ENCODE results near the gene VPS41. TPM values are rescaled to one million over a fixed set of nuclear protein-coding genes. Genes with fewer than 3 reads are reported as not detected.

The VPS41 gene
- total and polyA plus RNA-seq, 10 donors = 11.2 to 97.4 (median 66.2) TPM

GRCh38 chr7:38756521-38756920 lies 152.5 kb downstream of the VPS41 start:
- H3K4me1 ChIP-seq = no peaks in the 10 kb centered on the region
- intact Hi-C loops (cut with DNase I; ENCODE audit: low total_unique reads) = no loop called here
- no peaks in the 10 kb centered on the region for H3K27me3 ChIP-seq (replicated peaks in 1 of 7)
- WGBS, 5 donors = 88 to 96% (median 93%) methylated on average over 5 of the region's 5 CpGs
- H3K9me3 ChIP-seq = no peaks in the 10 kb centered on the region
- no peak overlapping the region for H3K27ac ChIP-seq
- H3K36me3 ChIP-seq = peaks cover 0 to 95% (median 62%) of the 10 kb centered on the region in 6 donors
- DNase-seq = no peak
- no peak for TF ChIP-seq POLR2AphosphoS5 (IDR thresholded peaks at IDR 0.05)
- H3K4me3 ChIP-seq = no peak overlapping the region

- TF ChIP-seq CTCF (IDR thresholded peaks at IDR 0.05 in 8 of 11, conservative IDR thresholded peaks at IDR 0.05 in 3 of 11) (no peak), POLR2AphosphoS5 (IDR thresholded peaks at IDR 0.05) (no peak), POLR2A (IDR thresholded peaks at IDR 0.05) (no peak)
- H3K9me3 ChIP-seq = no peaks in the 10 kb centered on the region
- H3K27me3 ChIP-seq (replicated peaks in 1 of 7) = no peaks in the 10 kb centered on the region
- no peak overlapping the region for H3K27ac ChIP-seq
- 95 to 97% (median 95%) methylated on average over 4 of the region's 4 CpGs for WGBS, 5 donors
- DNase-seq = no peak
- H3K4me1 ChIP-seq = no peaks in the 10 kb centered on the region
- no peak overlapping the region for H3K4me3 ChIP-seq
- H3K36me3 ChIP-seq = peaks cover 0 to 100% (median 66%) of the 10 kb centered on the region in 6 donors
- intact Hi-C loops (cut with DNase I; ENCODE audit: low total_unique reads) = no loop called here
These were observed 155.6 kb downstream of the VPS41 start for GRCh38 chr7:38753347-38753746.

GRCh38 chr7:38751416-38751815 lies 157.6 kb downstream of the VPS41 start:
- H3K9me3 ChIP-seq = no peaks in the 10 kb centered on the region
- no peak overlapping the region for H3K27ac ChIP-seq
- H3K36me3 ChIP-seq = peaks cover 0 to 98% (median 62%) of the 10 kb centered on the region in 6 donors
- no peak for DNase-seq
- no peaks in the 10 kb centered on the region for H3K27me3 ChIP-seq (replicated peaks in 1 of 7)
- H3K4me1 ChIP-seq = no peaks in the 10 kb centered on the region
- TF ChIP-seq CTCF (IDR thresholded peaks at IDR 0.05 in 8 of 11, conservative IDR thresholded peaks at IDR 0.05 in 3 of 11) = no peak
- no peak for TF ChIP-seq POLR2A (IDR thresholded peaks at IDR 0.05)
- TF ChIP-seq POLR2AphosphoS5 (IDR thresholded peaks at IDR 0.05) = no peak
- intact Hi-C loops (cut with DNase I; ENCODE audit: low total_unique reads) = no loop called here
- 92 to 100% (median 96%) methylated on average over 1 of the region's 1 CpG for WGBS, 5 donors
- no peak overlapping the region for H3K4me3 ChIP-seq

- H3K9me3 ChIP-seq = no peaks in the 10 kb centered on the region
- WGBS, 5 donors = 95 to 98% (median 97%) methylated on average over 12 of the region's 12 CpGs
- intact Hi-C loops (cut with DNase I; ENCODE audit: low total_unique reads) = no loop called here
- H3K4me1 ChIP-seq = no peaks in the 10 kb centered on the region
- H3K4me3 ChIP-seq = no peak overlapping the region
- peaks cover 0 to 98% (median 56%) of the 10 kb centered on the region in 6 donors for H3K36me3 ChIP-seq
- TF ChIP-seq POLR2AphosphoS5 (IDR thresholded peaks at IDR 0.05) (no peak), CTCF (IDR thresholded peaks at IDR 0.05 in 8 of 11, conservative IDR thresholded peaks at IDR 0.05 in 3 of 11) (peak in 3 of 11 experiments; percentile 11 to 21 (median 18)), POLR2A (IDR thresholded peaks at IDR 0.05) (no peak)
- H3K27me3 ChIP-seq (replicated peaks in 1 of 7) = no peaks in the 10 kb centered on the region
- DNase-seq = no peak
- no peak overlapping the region for H3K27ac ChIP-seq
These were observed 160.9 kb downstream of the VPS41 start for GRCh38 chr7:38748056-38748610.
